NCI-H2107 (cell line): ENCODE results near the gene BMPR2.
"Not testable (repeated sequence)": the region's sequence is repeated elsewhere in the genome, so short reads cannot be mapped to it uniquely, and the experiment has no call there.

Source experiments
- DNase-seq: peaks from one replicate; lab custom pipeline; 2025; lab: John Stamatoyannopoulos, UW

BMPR2 gene

GRCh38 chr2:202535290-202535689 lies 159.2 kb downstream of the BMPR2 start:
- not testable (repeated sequence) for DNase-seq

- DNase-seq = peak; percentile 59
Observed at GRCh38 chr2:202541137-202541536, 165.0 kb downstream of the BMPR2 start.

- DNase-seq = no peak
Observed at GRCh38 chr2:202542142-202542541, 166.0 kb downstream of the BMPR2 start.

- no peak for DNase-seq
Observed at GRCh38 chr2:202545523-202545922, 169.4 kb downstream of the BMPR2 start.

GRCh38 chr2:202545931-202546330 lies 169.8 kb downstream of the BMPR2 start:
- no peak for DNase-seq

- DNase-seq = not testable (repeated sequence)
Observed at GRCh38 chr2:202546499-202547141, 170.5 kb downstream of the BMPR2 start.

GRCh38 chr2:202548240-202548639 lies 172.1 kb downstream of the BMPR2 start:
- DNase-seq = no peak

GRCh38 chr2:202551000-202551399 lies 174.9 kb downstream of the BMPR2 start:
- DNase-seq = not testable (repeated sequence)

GRCh38 chr2:202555356-202555755 lies 179.2 kb downstream of the BMPR2 start:
- DNase-seq = no peak

GRCh38 chr2:202560200-202560599 lies 184.1 kb downstream of the BMPR2 start:
- DNase-seq = no peak

GRCh38 chr2:202564226-202564625 lies 188.1 kb downstream of the BMPR2 start:
- DNase-seq = no peak

GRCh38 chr2:202566286-202566685 lies 190.2 kb downstream of the BMPR2 start:
- DNase-seq = no peak

GRCh38 chr2:202574541-202574940 lies 198.4 kb downstream of the BMPR2 start:
- no peak for DNase-seq

GRCh38 chr2:202575194-202575593 lies 199.1 kb downstream of the BMPR2 start:
- DNase-seq = not testable (repeated sequence)

GRCh38 chr2:202577250-202578183 lies 201.4 kb downstream of the BMPR2 start:
- DNase-seq = peak; percentile 15

- DNase-seq = not testable (repeated sequence)
Observed at GRCh38 chr2:202582846-202583245, 206.7 kb downstream of the BMPR2 start.

- DNase-seq = no peak
Observed at GRCh38 chr2:202583709-202584219, 207.6 kb downstream of the BMPR2 start.

- DNase-seq = peak; percentile 61
Observed at GRCh38 chr2:202588647-202589581, 212.8 kb downstream of the BMPR2 start.

- DNase-seq = no peak
Observed at GRCh38 chr2:202589582-202589949, 213.4 kb downstream of the BMPR2 start.

- DNase-seq = no peak
Observed at GRCh38 chr2:202592566-202592965, 216.4 kb downstream of the BMPR2 start.

- DNase-seq = no peak
Observed at GRCh38 chr2:202599105-202599504, 223.0 kb downstream of the BMPR2 start.

GRCh38 chr2:202599911-202600310 lies 223.8 kb downstream of the BMPR2 start:
- DNase-seq = no peak
